ENCODE data around the gene ICE2. TPM values are rescaled to one million over a fixed set of nuclear protein-coding genes. Genes with fewer than 3 reads are reported as not detected.

ICE2 gene, protein sequence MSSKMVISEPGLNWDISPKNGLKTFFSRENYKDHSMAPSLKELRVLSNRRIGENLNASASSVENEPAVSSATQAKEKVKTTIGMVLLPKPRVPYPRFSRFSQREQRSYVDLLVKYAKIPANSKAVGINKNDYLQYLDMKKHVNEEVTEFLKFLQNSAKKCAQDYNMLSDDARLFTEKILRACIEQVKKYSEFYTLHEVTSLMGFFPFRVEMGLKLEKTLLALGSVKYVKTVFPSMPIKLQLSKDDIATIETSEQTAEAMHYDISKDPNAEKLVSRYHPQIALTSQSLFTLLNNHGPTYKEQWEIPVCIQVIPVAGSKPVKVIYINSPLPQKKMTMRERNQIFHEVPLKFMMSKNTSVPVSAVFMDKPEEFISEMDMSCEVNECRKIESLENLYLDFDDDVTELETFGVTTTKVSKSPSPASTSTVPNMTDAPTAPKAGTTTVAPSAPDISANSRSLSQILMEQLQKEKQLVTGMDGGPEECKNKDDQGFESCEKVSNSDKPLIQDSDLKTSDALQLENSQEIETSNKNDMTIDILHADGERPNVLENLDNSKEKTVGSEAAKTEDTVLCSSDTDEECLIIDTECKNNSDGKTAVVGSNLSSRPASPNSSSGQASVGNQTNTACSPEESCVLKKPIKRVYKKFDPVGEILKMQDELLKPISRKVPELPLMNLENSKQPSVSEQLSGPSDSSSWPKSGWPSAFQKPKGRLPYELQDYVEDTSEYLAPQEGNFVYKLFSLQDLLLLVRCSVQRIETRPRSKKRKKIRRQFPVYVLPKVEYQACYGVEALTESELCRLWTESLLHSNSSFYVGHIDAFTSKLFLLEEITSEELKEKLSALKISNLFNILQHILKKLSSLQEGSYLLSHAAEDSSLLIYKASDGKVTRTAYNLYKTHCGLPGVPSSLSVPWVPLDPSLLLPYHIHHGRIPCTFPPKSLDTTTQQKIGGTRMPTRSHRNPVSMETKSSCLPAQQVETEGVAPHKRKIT
- total RNA-seq = 10 to 100 TPM; 51.9 to 66.3 (median 61.4) TPM

DNA sequence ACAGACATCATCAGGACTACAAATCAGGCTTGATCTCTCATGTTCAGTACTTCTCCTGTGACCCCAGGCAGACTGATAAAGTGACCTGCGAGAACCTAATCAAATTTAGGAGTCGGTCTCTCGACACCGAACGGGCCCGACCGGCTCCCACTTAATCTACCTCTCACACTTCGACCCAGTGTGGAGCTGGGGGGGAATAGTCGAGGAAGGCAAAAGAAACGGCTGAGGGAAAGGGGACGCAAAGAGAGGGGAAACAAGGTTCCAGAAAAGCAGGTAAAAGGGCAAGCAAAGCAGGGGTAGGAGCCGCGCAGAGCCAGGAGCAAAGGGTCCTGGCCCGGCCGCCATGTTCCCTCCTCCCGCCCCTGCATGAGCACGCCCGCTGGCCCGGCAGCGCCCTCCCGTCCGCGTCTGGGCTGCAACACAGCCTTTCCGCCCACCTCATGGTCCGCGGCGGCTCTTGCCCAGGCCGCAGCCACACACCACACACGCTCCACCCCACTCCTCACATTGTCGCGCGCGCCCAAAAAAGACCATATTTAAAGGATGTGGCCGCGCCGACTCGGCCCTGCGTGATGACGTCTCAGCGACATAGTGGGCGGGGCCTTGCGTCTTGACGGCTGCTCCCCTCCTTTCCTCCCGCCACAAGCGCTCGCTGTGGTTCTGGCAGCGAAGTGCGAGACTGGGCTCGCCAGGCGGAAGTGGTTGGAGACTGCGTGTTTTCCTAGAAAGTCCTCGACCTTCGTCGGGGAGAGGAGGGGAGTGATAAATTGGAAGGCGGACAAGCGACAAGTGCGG lies at the start of gene ICE2:
Gene ICE2 (minus strand): TSS at position 577 of the 795 bp plus-strand sequence. CDS start 1,165 bp downstream, outside the sequence.
- DNase-seq (peak; percentile 95), ATAC-seq (peak; percentile 92 to 96)
- Mint-ChIP-seq H3K9me3 (no peaks in the 10 kb centered on the region), H3K4me1 (ENCODE audit: low read depth) (peaks cover 56% of the 10 kb centered on the region), H3K4me3 (peak within 1 kb of the TSS; percentile 99), H3K27me3 (ENCODE audit: low read depth) (no peaks in the 10 kb centered on the region), H3K36me3 (ENCODE audit: insufficient read depth) (peaks cover 16% of the 10 kb centered on the region)

GRCh38 chr15:60528530-60528929 lies 49.6 kb upstream of the ICE2 start:
- H3K4me3 Mint-ChIP-seq = no peak overlapping the region
- no peaks in the 10 kb centered on the region for H3K27me3 Mint-ChIP-seq (ENCODE audit: low read depth)
- H3K4me1 Mint-ChIP-seq (ENCODE audit: low read depth) = peaks cover 80% of the 10 kb centered on the region
- DNase-seq (no peak), ATAC-seq (peak; percentile 81 to 93)
- peaks cover 39% of the 10 kb centered on the region for H3K36me3 Mint-ChIP-seq (ENCODE audit: insufficient read depth)
- no peaks in the 10 kb centered on the region for H3K9me3 Mint-ChIP-seq

DNA sequence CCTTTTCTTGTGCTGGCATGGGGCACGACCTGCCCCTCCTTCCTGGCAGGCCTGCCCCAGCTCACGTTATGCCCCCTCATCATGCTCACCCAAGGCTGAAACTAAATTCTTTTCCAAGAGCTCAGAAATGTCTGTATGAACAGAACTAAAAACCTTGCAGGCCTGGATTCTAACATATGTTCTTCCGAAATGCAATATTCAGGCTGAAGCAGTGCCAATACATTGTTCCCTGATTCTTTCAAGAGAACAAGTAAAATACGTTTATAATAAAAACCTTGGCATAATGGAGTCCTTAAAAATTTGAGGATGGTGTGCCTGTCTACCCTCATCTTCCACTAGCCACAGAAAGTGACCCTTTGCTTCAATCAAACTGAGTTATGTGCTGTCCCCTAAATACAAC lies 48.5 kb upstream of the ICE2 start:
- Mint-ChIP-seq H3K9me3 (no peaks in the 10 kb centered on the region), H3K4me1 (ENCODE audit: low read depth) (peaks cover 74% of the 10 kb centered on the region), H3K27me3 (ENCODE audit: low read depth) (no peaks in the 10 kb centered on the region), H3K4me3 (no peak overlapping the region), H3K36me3 (ENCODE audit: insufficient read depth) (peaks cover 40% of the 10 kb centered on the region)
- ATAC-seq = no peak
- no peak for DNase-seq

DNA sequence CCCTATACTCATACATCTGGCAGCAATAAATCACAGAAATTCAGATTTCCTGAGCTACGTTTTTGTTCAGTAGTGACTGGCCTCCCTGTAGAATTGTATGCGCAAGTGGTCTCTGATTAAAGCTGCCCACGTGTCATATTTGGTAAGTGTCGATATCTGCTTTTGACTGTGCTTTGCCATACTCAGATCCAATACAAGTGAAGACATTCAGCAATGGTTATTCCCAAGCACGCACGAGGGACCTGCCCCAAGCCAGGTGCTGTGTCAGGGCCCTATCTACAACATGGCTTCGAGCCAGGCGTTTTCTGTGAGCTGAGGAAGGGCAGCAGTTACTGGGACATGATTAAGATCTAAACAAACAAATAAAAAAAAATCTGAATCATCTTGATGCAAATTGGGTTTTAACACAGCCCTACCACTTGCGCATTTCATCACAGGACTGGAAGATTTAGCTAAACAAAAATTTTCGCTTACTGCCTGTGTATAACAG lies 47.2 kb upstream of the ICE2 start:
- ATAC-seq (peak; percentile 19 to 50), DNase-seq (no peak)
- H3K4me3 Mint-ChIP-seq = no peak overlapping the region

DNA sequence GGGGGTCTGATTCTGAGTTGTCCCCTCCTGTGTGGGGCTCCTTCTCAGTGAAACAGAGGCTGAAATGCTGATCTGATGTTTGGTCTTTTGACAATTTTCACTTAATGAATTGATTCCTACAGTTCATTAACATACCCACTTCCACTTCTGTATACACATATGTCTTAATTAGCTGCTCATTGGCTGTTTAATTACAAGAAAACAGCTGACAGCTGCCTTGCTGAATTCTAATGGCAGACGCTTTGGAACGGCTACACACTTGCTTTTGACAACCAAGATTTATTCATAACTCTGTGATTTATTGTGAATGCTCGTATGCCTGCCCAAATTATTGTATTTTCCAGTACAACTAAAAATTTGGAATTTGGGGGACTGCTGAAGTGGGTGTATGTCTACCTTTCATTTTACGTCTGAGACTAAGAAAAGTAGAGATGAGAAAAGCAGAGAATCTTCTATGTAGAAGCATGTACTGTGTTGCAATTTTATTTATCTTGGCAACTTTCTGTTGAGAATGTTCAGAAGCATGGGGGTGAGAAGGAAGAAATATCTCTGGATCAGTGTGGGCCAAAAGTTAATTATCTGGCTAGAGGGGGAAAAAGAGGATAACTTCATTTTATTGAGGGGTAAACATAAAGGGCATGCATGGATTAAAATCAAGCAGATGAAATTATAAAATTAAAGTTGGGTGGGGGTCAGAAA lies 46.5 kb upstream of the ICE2 start:
- peaks cover 69% of the 10 kb centered on the region for H3K4me1 Mint-ChIP-seq (ENCODE audit: low read depth)
- peaks cover 49% of the 10 kb centered on the region for H3K36me3 Mint-ChIP-seq (ENCODE audit: insufficient read depth)
- DNase-seq (no peak), ATAC-seq (no peak)
- no peaks in the 10 kb centered on the region for H3K27me3 Mint-ChIP-seq (ENCODE audit: low read depth)
- H3K9me3 Mint-ChIP-seq = no peaks in the 10 kb centered on the region
- no peak overlapping the region for H3K4me3 Mint-ChIP-seq

More for the DNA sequence above, 47.2 kb upstream of the ICE2 start:
- Mint-ChIP-seq H3K36me3 (ENCODE audit: insufficient read depth) (peaks cover 45% of the 10 kb centered on the region), H3K27me3 (ENCODE audit: low read depth) (no peaks in the 10 kb centered on the region), H3K4me1 (ENCODE audit: low read depth) (peaks cover 71% of the 10 kb centered on the region), H3K9me3 (no peaks in the 10 kb centered on the region)

GRCh38 chr15:60523056-60523455 lies 44.1 kb upstream of the ICE2 start:
- H3K4me3 Mint-ChIP-seq = no peak overlapping the region
- H3K36me3 Mint-ChIP-seq (ENCODE audit: insufficient read depth) = peaks cover 54% of the 10 kb centered on the region
- ATAC-seq (no peak), DNase-seq (no peak)
- H3K27me3 Mint-ChIP-seq (ENCODE audit: low read depth) = no peaks in the 10 kb centered on the region
- no peaks in the 10 kb centered on the region for H3K9me3 Mint-ChIP-seq
- H3K4me1 Mint-ChIP-seq (ENCODE audit: low read depth) = peaks cover 72% of the 10 kb centered on the region

- Mint-ChIP-seq H3K4me1 (ENCODE audit: low read depth) (peaks cover 58% of the 10 kb centered on the region), H3K4me3 (no peak overlapping the region), H3K36me3 (ENCODE audit: insufficient read depth) (peaks cover 45% of the 10 kb centered on the region), H3K9me3 (no peaks in the 10 kb centered on the region), H3K27me3 (ENCODE audit: low read depth) (no peaks in the 10 kb centered on the region)
- DNase-seq (peak; percentile 83), ATAC-seq (peak; percentile 53 to 67)
Measured at GRCh38 chr15:60520825-60521368, 42.0 kb upstream of the ICE2 start.

- DNase-seq = no peak
Measured at GRCh38 chr15:60520013-60520824, 41.3 kb upstream of the ICE2 start.

GRCh38 chr15:60519218-60519617 lies 40.3 kb upstream of the ICE2 start:
- no peaks in the 10 kb centered on the region for H3K27me3 Mint-ChIP-seq (ENCODE audit: low read depth)
- H3K4me3 Mint-ChIP-seq = no peak overlapping the region
- ATAC-seq = no peak
- H3K36me3 Mint-ChIP-seq (ENCODE audit: insufficient read depth) = peaks cover 40% of the 10 kb centered on the region
- no peaks in the 10 kb centered on the region for H3K9me3 Mint-ChIP-seq
- H3K4me1 Mint-ChIP-seq (ENCODE audit: low read depth) = peaks cover 41% of the 10 kb centered on the region
- no peak for DNase-seq

More at GRCh38 chr15:60520013-60520824, 41.3 kb upstream of the ICE2 start:
- peak; percentile 92 to 93 for ATAC-seq
- H3K27me3 Mint-ChIP-seq (ENCODE audit: low read depth) = no peaks in the 10 kb centered on the region
- no peak overlapping the region for H3K4me3 Mint-ChIP-seq
- H3K9me3 Mint-ChIP-seq = no peaks in the 10 kb centered on the region
- peaks cover 51% of the 10 kb centered on the region for H3K4me1 Mint-ChIP-seq (ENCODE audit: low read depth)
- peaks cover 41% of the 10 kb centered on the region for H3K36me3 Mint-ChIP-seq (ENCODE audit: insufficient read depth)

DNA sequence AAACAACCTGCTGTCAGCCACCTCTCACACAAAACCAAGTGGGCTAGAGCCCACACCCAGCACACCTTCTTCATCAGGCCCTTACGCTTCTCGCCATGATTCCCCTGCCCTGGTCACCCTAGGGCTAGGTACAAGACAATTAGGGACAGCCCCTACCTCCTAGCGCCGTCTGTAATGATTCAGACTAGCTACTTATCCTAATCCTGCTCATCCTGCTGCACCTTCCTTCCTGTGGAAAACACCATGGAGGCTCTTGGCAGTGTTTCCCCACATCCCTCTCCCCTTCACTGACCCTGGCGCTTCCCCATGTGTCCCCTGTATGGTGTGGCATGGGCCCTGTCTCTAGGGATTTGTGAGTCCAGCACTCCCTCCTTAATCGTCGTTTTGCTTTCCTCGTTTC lies 39.6 kb upstream of the ICE2 start:
- Mint-ChIP-seq H3K4me3 (no peak overlapping the region), H3K36me3 (ENCODE audit: insufficient read depth) (peaks cover 43% of the 10 kb centered on the region), H3K27me3 (ENCODE audit: low read depth) (no peaks in the 10 kb centered on the region), H3K9me3 (no peaks in the 10 kb centered on the region), H3K4me1 (ENCODE audit: low read depth) (peaks cover 36% of the 10 kb centered on the region)
- ATAC-seq (no peak), DNase-seq (no peak)

DNA sequence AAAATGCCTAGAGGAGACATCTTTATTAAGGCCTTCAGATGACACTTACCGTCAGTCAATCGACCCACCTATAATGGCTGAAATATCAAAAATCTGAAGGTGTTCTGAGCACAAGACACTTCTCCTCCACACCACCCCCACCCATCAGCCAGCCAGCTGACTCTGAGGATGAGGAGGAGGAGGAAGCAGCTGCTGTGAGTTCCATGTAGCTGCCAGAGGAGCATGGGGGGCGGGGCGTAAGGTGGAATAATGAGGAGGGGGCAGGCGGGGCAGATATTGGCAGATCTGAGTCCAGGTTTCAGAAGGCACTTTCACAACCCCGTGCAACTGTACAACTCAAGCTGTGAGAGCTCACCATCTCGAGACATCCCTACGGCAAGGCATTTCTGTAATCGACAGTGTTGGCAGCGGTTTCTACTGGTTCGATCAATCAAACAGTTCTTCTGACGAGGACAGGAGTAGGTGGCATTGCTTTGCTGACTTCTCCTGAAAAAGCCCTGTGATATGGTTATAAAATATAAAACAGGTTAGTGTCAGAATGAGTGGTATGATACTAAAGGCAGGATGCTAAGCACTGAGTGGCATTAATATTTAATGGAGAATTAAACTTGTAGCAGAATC lies 35.4 kb upstream of the ICE2 start:
- Mint-ChIP-seq H3K4me1 (ENCODE audit: low read depth) (peaks cover 39% of the 10 kb centered on the region), H3K36me3 (ENCODE audit: insufficient read depth) (peaks cover 48% of the 10 kb centered on the region), H3K9me3 (no peaks in the 10 kb centered on the region), H3K27me3 (ENCODE audit: low read depth) (no peaks in the 10 kb centered on the region), H3K4me3 (no peak overlapping the region)
- ATAC-seq (no peak), DNase-seq (no peak)

GRCh38 chr15:60513676-60514075 lies 34.7 kb upstream of the ICE2 start:
- H3K36me3 Mint-ChIP-seq (ENCODE audit: insufficient read depth) = peaks cover 52% of the 10 kb centered on the region
- H3K27me3 Mint-ChIP-seq (ENCODE audit: low read depth) = no peaks in the 10 kb centered on the region
- DNase-seq (no peak), ATAC-seq (no peak)
- no peak overlapping the region for H3K4me3 Mint-ChIP-seq
- H3K9me3 Mint-ChIP-seq = no peaks in the 10 kb centered on the region
- peaks cover 38% of the 10 kb centered on the region for H3K4me1 Mint-ChIP-seq (ENCODE audit: low read depth)

All from activated T-cell treated with anti-CD3 and anti-CD28 coated beads, Interleukin-2, amount 50 U/mL, for 4 hours (primary cell).